Fibroblast of the aortic adventitia (primary cell): Measurements from ENCODE around the gene SS18. TPM values are rescaled to one million over a fixed set of nuclear protein-coding genes. Genes with fewer than 3 reads are reported as not detected.

Experiments
- DNase-seq: peaks from one replicate; pipeline ENCODE4 v3.0.0-alpha.2; 2010; ENCODE audit warnings: low read depth
- H3K4me3 ChIP-seq: 2 replicates; pipeline ENCODE4 v1.5.1; 2011; ENCODE audit warnings: low read depth, mild to moderate bottlenecking, control low read depth, low read length, moderate library complexity
- total RNA-seq: library from RNA; depleted of rRNA; stranded (reverse); fragments of >200 nt; gene quantifications from 2 replicates; pipeline ENCODE4 v1.2.3, GENCODE V29; 2012; ENCODE audit warnings: low replicate concordance
- TF ChIP-seq, protein P1 (sequence below): IDR thresholded peaks from 2 replicates; pipeline ENCODE4 v1.5.1; 2011; ENCODE audit warnings: mild to moderate bottlenecking, low read length, control low read depth, inconsistent platforms; ENCODE audit not compliant: insufficient read depth

SS18 gene
- total RNA-seq, 1 donor: 103 TPM

DNA sequence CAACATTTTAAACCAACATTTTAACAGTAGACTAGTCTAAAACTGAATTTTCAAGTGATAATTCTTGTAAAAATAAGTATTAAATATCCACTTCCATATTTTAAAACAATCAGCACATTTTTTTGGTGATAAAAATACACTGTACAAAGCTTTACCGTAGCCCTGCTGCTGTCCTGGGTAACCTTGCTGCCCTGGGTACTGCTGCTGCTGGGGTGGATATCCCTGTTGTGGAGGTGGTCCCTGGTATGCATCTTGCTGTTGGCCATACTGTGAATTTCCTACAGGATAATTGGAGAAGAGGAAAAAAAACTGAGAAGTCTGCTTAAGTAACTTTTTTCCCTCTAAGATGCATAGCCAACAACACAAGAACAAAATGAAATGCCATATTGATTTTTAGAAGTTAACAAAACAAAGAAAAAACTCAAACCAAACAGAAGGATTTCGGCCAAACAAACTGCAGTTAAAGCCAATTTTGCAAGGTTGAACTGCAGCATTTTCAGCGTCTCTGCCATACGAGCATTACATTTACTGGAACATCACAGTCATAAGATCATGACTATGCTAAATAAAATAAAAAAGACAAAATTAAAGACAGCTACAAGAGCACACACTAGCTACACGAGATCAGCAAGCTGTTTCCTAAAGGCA lies 55.4 kb downstream of the SS18 start:
- TF ChIP-seq, protein P1, sequence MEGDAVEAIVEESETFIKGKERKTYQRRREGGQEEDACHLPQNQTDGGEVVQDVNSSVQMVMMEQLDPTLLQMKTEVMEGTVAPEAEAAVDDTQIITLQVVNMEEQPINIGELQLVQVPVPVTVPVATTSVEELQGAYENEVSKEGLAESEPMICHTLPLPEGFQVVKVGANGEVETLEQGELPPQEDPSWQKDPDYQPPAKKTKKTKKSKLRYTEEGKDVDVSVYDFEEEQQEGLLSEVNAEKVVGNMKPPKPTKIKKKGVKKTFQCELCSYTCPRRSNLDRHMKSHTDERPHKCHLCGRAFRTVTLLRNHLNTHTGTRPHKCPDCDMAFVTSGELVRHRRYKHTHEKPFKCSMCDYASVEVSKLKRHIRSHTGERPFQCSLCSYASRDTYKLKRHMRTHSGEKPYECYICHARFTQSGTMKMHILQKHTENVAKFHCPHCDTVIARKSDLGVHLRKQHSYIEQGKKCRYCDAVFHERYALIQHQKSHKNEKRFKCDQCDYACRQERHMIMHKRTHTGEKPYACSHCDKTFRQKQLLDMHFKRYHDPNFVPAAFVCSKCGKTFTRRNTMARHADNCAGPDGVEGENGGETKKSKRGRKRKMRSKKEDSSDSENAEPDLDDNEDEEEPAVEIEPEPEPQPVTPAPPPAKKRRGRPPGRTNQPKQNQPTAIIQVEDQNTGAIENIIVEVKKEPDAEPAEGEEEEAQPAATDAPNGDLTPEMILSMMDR: no peak
- no peak for DNase-seq
- no peak overlapping the region for H3K4me3 ChIP-seq

DNA sequence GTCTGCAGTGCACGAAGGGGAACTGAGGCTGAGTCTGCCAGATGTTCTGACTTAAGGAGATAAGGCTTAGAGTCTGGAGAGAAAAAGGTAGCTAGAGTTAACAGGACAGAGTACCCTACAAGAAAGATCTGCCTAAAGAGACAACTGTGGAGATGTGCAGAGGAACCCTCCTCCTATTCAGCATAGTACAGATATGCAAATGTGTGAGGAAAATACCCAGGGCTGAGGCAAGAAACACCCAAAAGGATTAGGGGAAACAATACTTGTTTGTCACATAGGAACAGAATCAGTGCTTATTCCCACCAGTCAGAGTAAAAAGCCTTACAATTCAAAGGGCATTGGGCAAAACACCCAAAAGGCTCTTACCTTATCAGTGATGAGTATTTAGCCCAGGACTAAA lies 67.8 kb downstream of the SS18 start:
- no peak for DNase-seq
- no peak overlapping the region for H3K4me3 ChIP-seq
- TF ChIP-seq, protein P1: no peak

DNA sequence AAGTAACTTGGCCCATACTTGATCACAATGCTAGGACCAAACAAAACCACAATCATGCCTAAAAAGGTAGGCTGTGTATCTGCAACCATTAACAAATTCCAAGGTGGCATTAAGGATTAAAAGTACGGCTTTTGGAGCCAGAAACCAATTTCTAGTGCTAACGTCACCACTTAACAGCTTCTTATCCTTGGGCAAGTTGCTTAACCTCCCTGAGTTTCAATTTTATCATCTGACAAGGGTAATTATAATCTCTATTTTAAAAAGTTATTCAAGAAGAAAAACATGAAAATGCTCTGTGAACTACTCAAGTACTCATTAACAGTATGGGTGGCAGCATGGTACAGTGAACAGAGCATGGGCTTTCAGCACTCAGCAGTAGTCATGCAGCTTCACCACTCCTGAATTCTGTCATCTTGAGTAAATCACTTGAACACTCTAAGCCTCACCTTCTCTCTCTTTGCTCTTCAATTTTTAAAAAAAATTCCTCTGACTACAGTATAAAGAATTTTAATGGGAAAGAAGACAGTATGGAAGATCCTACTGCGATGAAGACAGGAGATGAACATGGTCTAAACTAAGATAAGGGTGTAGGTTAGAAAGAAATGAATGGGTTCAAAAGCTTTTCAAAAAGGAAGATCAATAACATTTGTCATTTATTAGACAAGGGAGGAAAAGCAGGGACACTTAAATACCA lies 69.2 kb downstream of the SS18 start:
- H3K4me3 ChIP-seq: no peak overlapping the region
- DNase-seq: no peak
- TF ChIP-seq, protein P1: no peak

DNA sequence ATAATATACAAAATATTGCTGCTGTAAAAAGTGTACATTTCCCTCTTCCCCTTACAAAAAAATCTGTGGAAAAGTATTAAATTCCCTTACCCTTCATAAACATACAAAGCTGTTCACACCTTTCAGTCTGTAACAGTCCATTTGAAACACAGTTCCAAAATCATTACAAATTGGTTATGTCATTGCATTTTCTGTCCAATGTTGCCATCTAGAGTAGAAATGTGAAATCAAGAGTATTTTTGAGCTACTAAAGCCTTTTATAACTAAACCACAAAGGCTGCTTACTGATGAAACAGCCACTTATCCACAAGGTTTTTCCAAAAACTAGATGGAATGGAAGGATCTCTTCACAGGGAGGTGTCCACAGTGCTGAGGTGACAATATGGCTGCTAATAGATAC lies 72.5 kb downstream of the SS18 start:
- no peak for DNase-seq
- TF ChIP-seq, protein P1: no peak
- H3K4me3 ChIP-seq: no peak overlapping the region

DNA sequence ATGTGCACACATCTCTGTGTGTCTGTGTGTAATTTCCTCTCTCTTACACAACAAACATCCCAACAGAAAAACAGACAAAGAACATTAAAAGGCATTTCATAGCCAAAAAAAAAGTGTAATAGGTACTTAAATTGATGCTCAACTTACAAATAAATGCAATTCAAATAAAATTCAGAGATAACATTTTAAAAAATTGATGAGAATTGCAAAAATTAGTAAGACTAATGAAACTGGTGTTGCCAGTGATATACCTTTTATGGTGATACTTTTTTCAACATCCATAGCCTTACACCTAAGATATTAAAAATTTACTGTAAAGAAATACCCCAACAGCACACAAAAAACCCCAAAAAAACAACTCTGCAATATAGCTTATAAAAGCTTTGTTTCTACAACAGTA lies 76.0 kb downstream of the SS18 start:
- DNase-seq: no peak
- TF ChIP-seq, protein P1: no peak
- no peak overlapping the region for H3K4me3 ChIP-seq

DNA sequence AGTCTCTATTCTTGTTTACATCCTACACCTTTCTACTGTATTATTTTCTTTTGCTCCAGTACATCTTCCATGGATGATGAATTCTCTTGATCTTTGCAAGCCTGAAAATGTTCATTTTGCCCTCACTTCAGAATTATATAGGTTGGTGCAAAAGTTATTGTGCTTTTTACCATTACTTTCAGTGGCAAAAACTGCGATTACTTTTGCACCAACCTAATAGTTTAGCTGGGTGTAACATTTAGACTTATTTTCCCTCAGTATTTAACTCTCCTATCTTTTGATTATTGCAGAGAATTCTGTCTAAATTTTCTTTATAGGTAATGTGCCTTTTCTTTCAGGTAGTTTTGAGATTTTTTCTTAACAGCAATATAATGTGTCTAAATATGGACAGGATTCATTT lies 81.8 kb downstream of the SS18 start:
- no peak overlapping the region for H3K4me3 ChIP-seq
- TF ChIP-seq, protein P1: no peak
- no peak for DNase-seq
